Tibial nerve (tissue), 4 donors: ENCODE data around the gene ERCC1.

ENCODE experiments used
- EP300 ChIP-seq, 2 donors: sonication (generic); formaldehyde crosslinking; IDR thresholded peaks; one replicate each; pipeline ENCODE4 v1.6.1; 2017; ENCODE audit warnings: antibody characterized with exemption in 2 of 2, mild to moderate bottlenecking in 1 of 2
- POLR2A ChIP-seq, 2 donors: fragments of 450-650 bp; IDR thresholded peaks; one replicate each; pipeline ENCODE4 v1.6.1; 2017; ENCODE audit warnings: antibody characterized with exemption in 2 of 2, mild to moderate bottlenecking in 2 of 2, moderate library complexity in 2 of 2
- TF ChIP-seq, protein P1 (sequence below), 5 experiments: fragments of 200-600 bp in 3 of 5; fragments of 450-650 bp in 2 of 5; sonication (generic) in 3 of 5; IDR thresholded peaks; one replicate each; pipeline ENCODE4 v1.5.1; 2016 to 2019; ENCODE audit warnings: antibody characterized with exemption in 5 of 5, mild to moderate bottlenecking in 3 of 5, moderate library complexity in 2 of 5

DNA sequence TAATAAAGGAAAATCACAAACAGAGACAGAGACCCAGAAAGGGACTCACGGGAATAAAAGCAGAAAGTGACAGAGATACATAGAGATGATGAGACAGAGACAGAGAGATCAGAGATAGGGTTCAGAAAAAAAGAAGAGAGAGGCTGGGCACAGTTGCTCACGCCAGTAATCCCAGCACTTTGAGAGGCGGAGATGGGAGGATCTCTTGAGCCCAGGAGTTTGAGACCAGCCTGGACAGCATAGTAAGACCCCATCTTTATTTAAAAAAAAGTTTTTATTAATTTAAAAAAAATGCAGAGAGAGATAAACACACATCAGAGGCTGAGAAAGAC lies 24.7 kb upstream of the ERCC1 start:
- TF ChIP-seq POLR2A (IDR thresholded peaks at IDR 0.05) (no peak), EP300 (IDR thresholded peaks at IDR 0.05) (no peak)
- TF ChIP-seq, protein P1, sequence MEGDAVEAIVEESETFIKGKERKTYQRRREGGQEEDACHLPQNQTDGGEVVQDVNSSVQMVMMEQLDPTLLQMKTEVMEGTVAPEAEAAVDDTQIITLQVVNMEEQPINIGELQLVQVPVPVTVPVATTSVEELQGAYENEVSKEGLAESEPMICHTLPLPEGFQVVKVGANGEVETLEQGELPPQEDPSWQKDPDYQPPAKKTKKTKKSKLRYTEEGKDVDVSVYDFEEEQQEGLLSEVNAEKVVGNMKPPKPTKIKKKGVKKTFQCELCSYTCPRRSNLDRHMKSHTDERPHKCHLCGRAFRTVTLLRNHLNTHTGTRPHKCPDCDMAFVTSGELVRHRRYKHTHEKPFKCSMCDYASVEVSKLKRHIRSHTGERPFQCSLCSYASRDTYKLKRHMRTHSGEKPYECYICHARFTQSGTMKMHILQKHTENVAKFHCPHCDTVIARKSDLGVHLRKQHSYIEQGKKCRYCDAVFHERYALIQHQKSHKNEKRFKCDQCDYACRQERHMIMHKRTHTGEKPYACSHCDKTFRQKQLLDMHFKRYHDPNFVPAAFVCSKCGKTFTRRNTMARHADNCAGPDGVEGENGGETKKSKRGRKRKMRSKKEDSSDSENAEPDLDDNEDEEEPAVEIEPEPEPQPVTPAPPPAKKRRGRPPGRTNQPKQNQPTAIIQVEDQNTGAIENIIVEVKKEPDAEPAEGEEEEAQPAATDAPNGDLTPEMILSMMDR (IDR thresholded peaks at IDR 0.05) = no peak
